ENCODE data around the gene TLE3. TPM values are rescaled to one million over a fixed set of nuclear protein-coding genes. Genes with fewer than 3 reads are reported as not detected.

TLE3 gene
- total RNA-seq, 1 donor from 2014 or later, result 17.8 TPM

- H3K27ac ChIP-seq (replicated peaks), result no peak overlapping the region
- H3K9me3 ChIP-seq (replicated peaks), result no peaks in the 10 kb centered on the region
- peaks cover 16% of the 10 kb centered on the region for H3K27me3 ChIP-seq (ENCODE audit: low read depth)
- intact Hi-C loops (cut with micrococcal nuclease), result no loop called here
- TF ChIP-seq CTCF (IDR thresholded peaks at IDR 0.05; ENCODE audit: borderline replicate concordance), result no peak
- no peak overlapping the region for H3K4me3 ChIP-seq
- H3K4me1 ChIP-seq, result peaks cover 8% of the 10 kb centered on the region
- peaks cover 25% of the 10 kb centered on the region for H3K36me3 ChIP-seq
- no peak for DNase-seq
Observed at GRCh38 chr15:70046679-70047369, 50.9 kb downstream of the TLE3 start.

GRCh38 chr15:70045045-70045444, 52.7 kb downstream of the TLE3 start:
- TF ChIP-seq CTCF (IDR thresholded peaks at IDR 0.05; ENCODE audit: borderline replicate concordance), result no peak
- DNase-seq, result no peak
- H3K9me3 ChIP-seq (replicated peaks), result no peaks in the 10 kb centered on the region
- peaks cover 7% of the 10 kb centered on the region for H3K36me3 ChIP-seq
- peaks cover 18% of the 10 kb centered on the region for H3K27me3 ChIP-seq (ENCODE audit: low read depth)
- H3K27ac ChIP-seq (replicated peaks), result no peak overlapping the region
- intact Hi-C loops (cut with micrococcal nuclease), result no loop called here
- H3K4me1 ChIP-seq, result peaks cover 8% of the 10 kb centered on the region
- H3K4me3 ChIP-seq, result no peak overlapping the region

- no peak for TF ChIP-seq CTCF (IDR thresholded peaks at IDR 0.05; ENCODE audit: borderline replicate concordance)
- no peak overlapping the region for H3K4me3 ChIP-seq
- intact Hi-C loops (cut with micrococcal nuclease), result no loop called here
- H3K27me3 ChIP-seq (ENCODE audit: low read depth), result peaks cover 26% of the 10 kb centered on the region
- no peak for DNase-seq
- H3K27ac ChIP-seq (replicated peaks), result no peak overlapping the region
- peaks cover 8% of the 10 kb centered on the region for H3K4me1 ChIP-seq
- H3K9me3 ChIP-seq (replicated peaks), result no peaks in the 10 kb centered on the region
- H3K36me3 ChIP-seq, result no peaks in the 10 kb centered on the region
Observed at GRCh38 chr15:70044168-70044567, 53.5 kb downstream of the TLE3 start.

GRCh38 chr15:70043590-70043989, 54.1 kb downstream of the TLE3 start:
- Histone ChIP-seq H3K9me3 (replicated peaks) (no peaks in the 10 kb centered on the region), H3K27ac (replicated peaks) (no peak overlapping the region), H3K4me3 (no peak overlapping the region), H3K36me3 (no peaks in the 10 kb centered on the region), H3K27me3 (ENCODE audit: low read depth) (peaks cover 32% of the 10 kb centered on the region), H3K4me1 (peaks cover 8% of the 10 kb centered on the region)
- DNase-seq, result no peak
- intact Hi-C loops (cut with micrococcal nuclease), result no loop called here
- TF ChIP-seq CTCF (IDR thresholded peaks at IDR 0.05; ENCODE audit: borderline replicate concordance), result no peak

GRCh38 chr15:70042553-70043214, 55.0 kb downstream of the TLE3 start:
- no peak for DNase-seq
- Histone ChIP-seq H3K4me3 (no peak overlapping the region), H3K27ac (replicated peaks) (no peak overlapping the region), H3K4me1 (peaks cover under 1% of the 10 kb centered on the region), H3K27me3 (ENCODE audit: low read depth) (peaks cover 38% of the 10 kb centered on the region), H3K9me3 (replicated peaks) (no peaks in the 10 kb centered on the region), H3K36me3 (no peaks in the 10 kb centered on the region)
- no peak for TF ChIP-seq CTCF (IDR thresholded peaks at IDR 0.05; ENCODE audit: borderline replicate concordance)
- intact Hi-C loops (cut with micrococcal nuclease), result no loop called here
